Measurements from ENCODE around the gene CLEC16A. TPM values are rescaled to one million over a fixed set of nuclear protein-coding genes. Genes with fewer than 3 reads are reported as not detected.

The CLEC16A gene
- total and polyA plus RNA-seq, 2 experiments from 2014 or later = 9.9 to 24.1 TPM

GRCh38 chr16:11150190-11150589, 205.8 kb downstream of the CLEC16A start:
- no peak overlapping the region for H3K4me2 ChIP-seq
- no peaks in the 10 kb centered on the region for H3K9me3 Mint-ChIP-seq
- no peak overlapping the region for H2AFZ ChIP-seq
- no peaks in the 10 kb centered on the region for H3F3A ChIP-seq (replicated peaks; ENCODE audit: low read depth)
- no peak overlapping the region for H3K4me3 Mint-ChIP-seq
- no peaks in the 10 kb centered on the region for H4K20me1 ChIP-seq (replicated peaks; ENCODE audit: insufficient read depth)
- DNase-seq (ENCODE audit: low spot score) (no peak), ATAC-seq (no peak)
- no peaks in the 10 kb centered on the region for H3K27me3 ChIP-seq (ENCODE audit: insufficient read depth)
- H3K4me1 Mint-ChIP-seq = no peaks in the 10 kb centered on the region
- no peaks in the 10 kb centered on the region for H3K4me1 ChIP-seq (ENCODE audit: insufficient read depth)
- TF ChIP-seq ZNF114 (CRISPR knock-in tag; IDR thresholded peaks at IDR 0.05) (no peak), CREB1 (CRISPR knock-in tag; IDR thresholded peaks at IDR 0.05; ENCODE audit: low read depth) (no peak), NANOG (IDR thresholded peaks at IDR 0.05; ENCODE audit: borderline replicate concordance) (no peak), REST (IDR thresholded peaks at IDR 0.05; ENCODE audit: unreplicated experiment) (no peak), EZH2phosphoT487 (IDR thresholded peaks at IDR 0.05; ENCODE audit: unreplicated experiment) (no peak), JUNB (IDR thresholded peaks at IDR 0.05; ENCODE audit: unreplicated experiment) (no peak), STAT1 (IDR thresholded peaks at IDR 0.05; ENCODE audit: unreplicated experiment) (no peak), POLR2AphosphoS5 (IDR thresholded peaks at IDR 0.05; ENCODE audit: low read depth) (no peak), EZH2 (IDR thresholded peaks at IDR 0.05; ENCODE audit: low read depth, unreplicated experiment) (no peak), ZNF331 (CRISPR knock-in tag; IDR thresholded peaks at IDR 0.05; ENCODE audit: low read depth) (no peak)
- TF ChIP-seq, protein P1, sequence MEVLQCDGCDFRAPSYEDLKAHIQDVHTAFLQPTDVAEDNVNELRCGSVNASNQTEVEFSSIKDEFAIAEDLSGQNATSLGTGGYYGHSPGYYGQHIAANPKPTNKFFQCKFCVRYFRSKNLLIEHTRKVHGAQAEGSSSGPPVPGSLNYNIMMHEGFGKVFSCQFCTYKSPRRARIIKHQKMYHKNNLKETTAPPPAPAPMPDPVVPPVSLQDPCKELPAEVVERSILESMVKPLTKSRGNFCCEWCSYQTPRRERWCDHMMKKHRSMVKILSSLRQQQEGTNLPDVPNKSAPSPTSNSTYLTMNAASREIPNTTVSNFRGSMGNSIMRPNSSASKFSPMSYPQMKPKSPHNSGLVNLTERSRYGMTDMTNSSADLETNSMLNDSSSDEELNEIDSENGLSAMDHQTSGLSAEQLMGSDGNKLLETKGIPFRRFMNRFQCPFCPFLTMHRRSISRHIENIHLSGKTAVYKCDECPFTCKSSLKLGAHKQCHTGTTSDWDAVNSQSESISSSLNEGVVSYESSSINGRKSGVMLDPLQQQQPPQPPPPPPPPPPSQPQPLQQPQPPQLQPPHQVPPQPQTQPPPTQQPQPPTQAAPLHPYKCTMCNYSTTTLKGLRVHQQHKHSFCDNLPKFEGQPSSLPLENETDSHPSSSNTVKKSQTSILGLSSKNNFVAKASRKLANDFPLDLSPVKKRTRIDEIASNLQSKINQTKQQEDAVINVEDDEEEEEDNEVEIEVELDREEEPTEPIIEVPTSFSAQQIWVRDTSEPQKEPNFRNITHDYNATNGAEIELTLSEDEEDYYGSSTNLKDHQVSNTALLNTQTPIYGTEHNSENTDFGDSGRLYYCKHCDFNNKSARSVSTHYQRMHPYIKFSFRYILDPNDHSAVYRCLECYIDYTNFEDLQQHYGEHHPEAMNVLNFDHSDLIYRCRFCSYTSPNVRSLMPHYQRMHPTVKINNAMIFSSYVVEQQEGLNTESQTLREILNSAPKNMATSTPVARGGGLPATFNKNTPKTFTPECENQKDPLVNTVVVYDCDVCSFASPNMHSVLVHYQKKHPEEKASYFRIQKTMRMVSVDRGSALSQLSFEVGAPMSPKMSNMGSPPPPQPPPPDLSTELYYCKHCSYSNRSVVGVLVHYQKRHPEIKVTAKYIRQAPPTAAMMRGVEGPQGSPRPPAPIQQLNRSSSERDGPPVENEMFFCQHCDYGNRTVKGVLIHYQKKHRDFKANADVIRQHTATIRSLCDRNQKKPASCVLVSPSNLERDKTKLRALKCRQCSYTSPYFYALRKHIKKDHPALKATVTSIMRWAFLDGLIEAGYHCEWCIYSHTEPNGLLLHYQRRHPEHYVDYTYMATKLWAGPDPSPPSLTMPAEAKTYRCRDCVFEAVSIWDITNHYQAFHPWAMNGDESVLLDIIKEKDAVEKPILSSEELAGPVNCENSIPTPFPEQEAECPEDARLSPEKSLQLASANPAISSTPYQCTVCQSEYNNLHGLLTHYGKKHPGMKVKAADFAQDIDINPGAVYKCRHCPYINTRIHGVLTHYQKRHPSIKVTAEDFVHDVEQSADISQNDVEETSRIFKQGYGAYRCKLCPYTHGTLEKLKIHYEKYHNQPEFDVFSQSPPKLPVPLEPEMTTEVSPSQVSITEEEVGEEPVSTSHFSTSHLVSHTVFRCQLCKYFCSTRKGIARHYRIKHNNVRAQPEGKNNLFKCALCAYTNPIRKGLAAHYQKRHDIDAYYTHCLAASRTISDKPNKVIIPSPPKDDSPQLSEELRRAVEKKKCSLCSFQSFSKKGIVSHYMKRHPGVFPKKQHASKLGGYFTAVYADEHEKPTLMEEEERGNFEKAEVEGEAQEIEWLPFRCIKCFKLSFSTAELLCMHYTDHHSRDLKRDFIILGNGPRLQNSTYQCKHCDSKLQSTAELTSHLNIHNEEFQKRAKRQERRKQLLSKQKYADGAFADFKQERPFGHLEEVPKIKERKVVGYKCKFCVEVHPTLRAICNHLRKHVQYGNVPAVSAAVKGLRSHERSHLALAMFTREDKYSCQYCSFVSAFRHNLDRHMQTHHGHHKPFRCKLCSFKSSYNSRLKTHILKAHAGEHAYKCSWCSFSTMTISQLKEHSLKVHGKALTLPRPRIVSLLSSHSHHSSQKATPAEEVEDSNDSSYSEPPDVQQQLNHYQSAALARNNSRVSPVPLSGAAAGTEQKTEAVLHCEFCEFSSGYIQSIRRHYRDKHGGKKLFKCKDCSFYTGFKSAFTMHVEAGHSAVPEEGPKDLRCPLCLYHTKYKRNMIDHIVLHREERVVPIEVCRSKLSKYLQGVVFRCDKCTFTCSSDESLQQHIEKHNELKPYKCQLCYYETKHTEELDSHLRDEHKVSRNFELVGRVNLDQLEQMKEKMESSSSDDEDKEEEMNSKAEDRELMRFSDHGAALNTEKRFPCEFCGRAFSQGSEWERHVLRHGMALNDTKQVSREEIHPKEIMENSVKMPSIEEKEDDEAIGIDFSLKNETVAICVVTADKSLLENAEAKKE (CRISPR knock-in tag; IDR thresholded peaks at IDR 0.05) = no peak
- TF ChIP-seq, protein P2, sequence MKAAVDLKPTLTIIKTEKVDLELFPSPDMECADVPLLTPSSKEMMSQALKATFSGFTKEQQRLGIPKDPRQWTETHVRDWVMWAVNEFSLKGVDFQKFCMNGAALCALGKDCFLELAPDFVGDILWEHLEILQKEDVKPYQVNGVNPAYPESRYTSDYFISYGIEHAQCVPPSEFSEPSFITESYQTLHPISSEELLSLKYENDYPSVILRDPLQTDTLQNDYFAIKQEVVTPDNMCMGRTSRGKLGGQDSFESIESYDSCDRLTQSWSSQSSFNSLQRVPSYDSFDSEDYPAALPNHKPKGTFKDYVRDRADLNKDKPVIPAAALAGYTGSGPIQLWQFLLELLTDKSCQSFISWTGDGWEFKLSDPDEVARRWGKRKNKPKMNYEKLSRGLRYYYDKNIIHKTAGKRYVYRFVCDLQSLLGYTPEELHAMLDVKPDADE (IDR thresholded peaks at IDR 0.05) = no peak
- TF ChIP-seq, protein P3, sequence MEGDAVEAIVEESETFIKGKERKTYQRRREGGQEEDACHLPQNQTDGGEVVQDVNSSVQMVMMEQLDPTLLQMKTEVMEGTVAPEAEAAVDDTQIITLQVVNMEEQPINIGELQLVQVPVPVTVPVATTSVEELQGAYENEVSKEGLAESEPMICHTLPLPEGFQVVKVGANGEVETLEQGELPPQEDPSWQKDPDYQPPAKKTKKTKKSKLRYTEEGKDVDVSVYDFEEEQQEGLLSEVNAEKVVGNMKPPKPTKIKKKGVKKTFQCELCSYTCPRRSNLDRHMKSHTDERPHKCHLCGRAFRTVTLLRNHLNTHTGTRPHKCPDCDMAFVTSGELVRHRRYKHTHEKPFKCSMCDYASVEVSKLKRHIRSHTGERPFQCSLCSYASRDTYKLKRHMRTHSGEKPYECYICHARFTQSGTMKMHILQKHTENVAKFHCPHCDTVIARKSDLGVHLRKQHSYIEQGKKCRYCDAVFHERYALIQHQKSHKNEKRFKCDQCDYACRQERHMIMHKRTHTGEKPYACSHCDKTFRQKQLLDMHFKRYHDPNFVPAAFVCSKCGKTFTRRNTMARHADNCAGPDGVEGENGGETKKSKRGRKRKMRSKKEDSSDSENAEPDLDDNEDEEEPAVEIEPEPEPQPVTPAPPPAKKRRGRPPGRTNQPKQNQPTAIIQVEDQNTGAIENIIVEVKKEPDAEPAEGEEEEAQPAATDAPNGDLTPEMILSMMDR (conservative IDR thresholded peaks at IDR 0.05; ENCODE audit: low read depth in 2 of 2) = no peak
- H3K27ac ChIP-seq (ENCODE audit: low read depth) = no peak overlapping the region
- no peak overlapping the region for H3K27ac Mint-ChIP-seq
- H3K36me3 Mint-ChIP-seq (ENCODE audit: low read depth) = no peaks in the 10 kb centered on the region
- H3K79me2 ChIP-seq (replicated peaks; ENCODE audit: insufficient read depth) = no peaks in the 10 kb centered on the region
- no peaks in the 10 kb centered on the region for H3K9me2 ChIP-seq (ENCODE audit: insufficient read depth)
- no peaks in the 10 kb centered on the region for H3K36me3 ChIP-seq (ENCODE audit: insufficient read depth)
- no peak overlapping the region for H3K4me3 ChIP-seq
- peaks cover 5% of the 10 kb centered on the region for H3K27me3 Mint-ChIP-seq (ENCODE audit: insufficient read depth, low read depth, poor library complexity)

Measured in GM23338 (cell line).